Esophagus squamous epithelium (tissue), 5 donors: ENCODE measurements around the gene ATP2A2. TPM values are rescaled to one million over a fixed set of nuclear protein-coding genes. Genes with fewer than 3 reads are reported as not detected.

ENCODE experiments used
- DNase-seq: peaks from one replicate; lab custom pipeline; 2025; lab: John Stamatoyannopoulos, UW
- H3K27ac ChIP-seq, 4 donors: fragments of 200-600 bp; sonication (generic); one replicate each; pipeline ENCODE4 v1.5.1; 2016 to 2019; ENCODE audit warnings: mild to moderate bottlenecking in 1 of 4
- H3K27me3 ChIP-seq, 4 donors: fragments of 200-600 bp; sonication (generic); 1 replicate in 3 of 4; 2 replicates in 1 of 4; pipeline versions ENCODE4 v1.5.1 to v1.6.0; 2017 to 2021; ENCODE audit warnings: antibody characterized with exemption in 1 of 4
- H3K36me3 ChIP-seq, 3 donors: fragments of 200-600 bp; sonication (generic); one replicate each; pipeline ENCODE4 v1.5.1; 2016 to 2019
- H3K4me1 ChIP-seq, 3 donors: fragments of 200-600 bp; sonication (generic); one replicate each; pipeline ENCODE4 v1.5.1; 2017 to 2019
- H3K4me3 ChIP-seq, 4 donors: fragments of 200-600 bp; sonication (generic); 1 replicate in 3 of 4; 2 replicates in 1 of 4; pipeline ENCODE4 v1.5.1; 2016 to 2019; ENCODE audit warnings: mild to moderate bottlenecking in 2 of 4, moderate library complexity in 1 of 4
- H3K9me3 ChIP-seq, 3 donors: fragments of 200-600 bp; sonication (generic); one replicate each; pipeline ENCODE4 v1.5.1; 2016 to 2019
- CTCF ChIP-seq, 6 experiments: fragments of 450-650 bp in 4 of 6; fragments of 200-600 bp in 2 of 6; sonication (generic) in 2 of 6; IDR thresholded peaks; one replicate each; pipeline ENCODE4 v1.5.1; 2016 to 2019; ENCODE audit warnings: antibody characterized with exemption in 6 of 6, mild to moderate bottlenecking in 4 of 6, moderate library complexity in 4 of 6
- POLR2A ChIP-seq, 4 donors: fragments of 450-650 bp; IDR thresholded peaks; one replicate each; pipeline ENCODE4 v1.6.1; 2017; ENCODE audit warnings: antibody characterized with exemption in 4 of 4, mild to moderate bottlenecking in 4 of 4, moderate library complexity in 3 of 4
- WGBS, 2 donors: methylation state at CpG; one replicate each; pipeline ENCODE4 v1.1.5; 2018; 5-methylcytosine and 5-hydroxymethylcytosine counted together
- intact Hi-C: fragments of 100-400 bp; cut with DNase I; formaldehyde crosslinking; loops from one replicate; pipeline ENCODE4 v1.15.0; 2022
- total RNA-seq, 4 donors: library from RNA; depleted of rRNA; stranded (reverse); fragments of >200 nt; gene quantifications; one replicate each; pipeline ENCODE4 v1.1.0, GENCODE V29; 2016
- donor health status: DM: yes; HTN: yes; CAD: no.

The ATP2A2 gene
- total RNA-seq, 4 donors from 2014 or later, result 147 to 263 (median 177) TPM

GRCh38 chr12:110369992-110370391 is 88.9 kb downstream of the ATP2A2 start:
- no peaks in the 10 kb centered on the region for H3K9me3 ChIP-seq
- no peaks in the 10 kb centered on the region for H3K27me3 ChIP-seq
- no peak for TF ChIP-seq POLR2A (IDR thresholded peaks at IDR 0.05)
- no peak for TF ChIP-seq CTCF (IDR thresholded peaks at IDR 0.05)
- peaks cover 54 to 96% (median 70%) of the 10 kb centered on the region in 3 donors for H3K4me1 ChIP-seq
- intact Hi-C loops, result no loop called here
- 70 to 75% methylated on average over 8 of the region's 8 CpGs for WGBS, 2 donors
- peak overlapping the region in 1 of 4 donors; percentile 27 for H3K4me3 ChIP-seq
- no peak for DNase-seq
- peak overlapping the region; percentile 88 to 93 (median 90) for H3K27ac ChIP-seq
- peaks cover 2 to 24% (median 7%) of the 10 kb centered on the region in 3 donors for H3K36me3 ChIP-seq

GRCh38 chr12:110370732-110371231 is 89.7 kb downstream of the ATP2A2 start:
- peaks cover 57 to 100% (median 71%) of the 10 kb centered on the region in 3 donors for H3K4me1 ChIP-seq
- 20% methylated on average over 1 of the region's 13 CpGs; no CpG with 5 or more reads in 1 of the 2 donors for WGBS, 2 donors
- peak overlapping the region in 3 of 4 donors; percentile 3 to 27 (median 4) for H3K4me3 ChIP-seq
- peaks cover 7 to 32% (median 11%) of the 10 kb centered on the region in 3 donors for H3K36me3 ChIP-seq
- no peak for DNase-seq
- H3K9me3 ChIP-seq, result no peaks in the 10 kb centered on the region
- TF ChIP-seq POLR2A (IDR thresholded peaks at IDR 0.05) (peak in 1 of 4 donors; percentile 29), CTCF (IDR thresholded peaks at IDR 0.05) (no peak)
- intact Hi-C loops, result no loop called here
- peak overlapping the region; percentile 88 to 93 (median 90) for H3K27ac ChIP-seq
- no peaks in the 10 kb centered on the region for H3K27me3 ChIP-seq

GRCh38 chr12:110371408-110372055 is 90.5 kb downstream of the ATP2A2 start:
- Histone ChIP-seq H3K4me3 (peak overlapping the region in 3 of 4 donors; percentile 3 to 26 (median 4)), H3K27ac (peak overlapping the region; percentile 88 to 93 (median 90)), H3K4me1 (peaks cover 57 to 100% (median 71%) of the 10 kb centered on the region in 3 donors), H3K27me3 (no peaks in the 10 kb centered on the region), H3K36me3 (peaks cover 7 to 38% (median 11%) of the 10 kb centered on the region in 3 donors), H3K9me3 (no peaks in the 10 kb centered on the region)
- WGBS, 2 donors, result 10 to 57% methylated on average over 3 to 10 of the region's 13 CpGs
- intact Hi-C loops, result no loop called here
- no peak for DNase-seq
- TF ChIP-seq POLR2A (IDR thresholded peaks at IDR 0.05), result no peak
- TF ChIP-seq CTCF (IDR thresholded peaks at IDR 0.05), result no peak

- TF ChIP-seq POLR2A (IDR thresholded peaks at IDR 0.05) (no peak), CTCF (IDR thresholded peaks at IDR 0.05) (no peak)
- no peaks in the 10 kb centered on the region for H3K9me3 ChIP-seq
- peak overlapping the region in 3 of 4 donors; percentile 3 to 26 (median 4) for H3K4me3 ChIP-seq
- no peaks in the 10 kb centered on the region for H3K27me3 ChIP-seq
- peak overlapping the region; percentile 88 to 93 (median 90) for H3K27ac ChIP-seq
- 62 to 90% methylated on average over 4 to 7 of the region's 7 CpGs for WGBS, 2 donors
- H3K36me3 ChIP-seq, result peaks cover 7 to 43% (median 11%) of the 10 kb centered on the region in 3 donors
- DNase-seq, result no peak
- intact Hi-C loops, result no loop called here
- peaks cover 56 to 100% (median 75%) of the 10 kb centered on the region in 3 donors for H3K4me1 ChIP-seq
Observed at GRCh38 chr12:110372056-110372425, 91.0 kb downstream of the ATP2A2 start.

GRCh38 chr12:110373025-110373424 is 92.0 kb downstream of the ATP2A2 start:
- H3K27ac ChIP-seq, result peak overlapping the region; percentile 88 to 93 (median 90)
- H3K27me3 ChIP-seq, result no peaks in the 10 kb centered on the region
- H3K36me3 ChIP-seq, result peaks cover 7 to 53% (median 11%) of the 10 kb centered on the region in 3 donors
- 38 to 58% methylated on average over 3 to 4 of the region's 4 CpGs for WGBS, 2 donors
- TF ChIP-seq POLR2A (IDR thresholded peaks at IDR 0.05), result no peak
- TF ChIP-seq CTCF (IDR thresholded peaks at IDR 0.05), result no peak
- no peak overlapping the region for H3K4me3 ChIP-seq
- no peaks in the 10 kb centered on the region for H3K9me3 ChIP-seq
- DNase-seq, result no peak
- intact Hi-C loops, result no loop called here
- H3K4me1 ChIP-seq, result peaks cover 56 to 100% (median 70%) of the 10 kb centered on the region in 3 donors
